Measurements from ENCODE around the gene GPR155.

Gene GPR155

GRCh38 chr2:174454566-174454965 lies 32.3 kb downstream of the GPR155 start:
- Histone ChIP-seq H3K9ac (ENCODE audit: low read depth, low read length, poor library complexity) (no peak overlapping the region), H2BK12ac (ENCODE audit: low read length) (no peak overlapping the region), H4K8ac (ENCODE audit: low read depth, low read length) (peak overlapping the region; percentile 3), H2AFZ (ENCODE audit: low read length) (no peak overlapping the region), H3K18ac (ENCODE audit: low read length) (no peak overlapping the region), H3K4me2 (ENCODE audit: insufficient read depth, low read length, poor library complexity, severe bottlenecking) (no peak overlapping the region), H3K4me3 (ENCODE audit: low read length in 2 of 2) (no peak overlapping the region), H3K79me1 (ENCODE audit: low read depth, low read length) (no peaks in the 10 kb centered on the region), H2BK5ac (ENCODE audit: low read length) (no peak overlapping the region), H3K27me3 (ENCODE audit: control insufficient read depth in 3 of 3, insufficient read depth in 3 of 3, low read depth in 1 of 3, low read length in 3 of 3) (no peaks in the 10 kb centered on the region), H3K23ac (ENCODE audit: low read depth, low read length, poor library complexity) (no peak overlapping the region), H2BK120ac (ENCODE audit: low read depth, low read length) (no peak overlapping the region), H2AK5ac (ENCODE audit: low read depth, low read length) (no peak overlapping the region), H3K9me3 (replicated peaks in 1 of 2; ENCODE audit: control insufficient read depth in 2 of 2, insufficient read depth in 1 of 2, low read depth in 1 of 2, low read length in 2 of 2) (no peaks in the 10 kb centered on the region), H3K27ac (replicated peaks; ENCODE audit: low read length) (no peak overlapping the region), H3K36me3 (replicated peaks in 1 of 2; ENCODE audit: control insufficient read depth in 2 of 2, insufficient read depth in 2 of 2, low read length in 2 of 2) (no peaks in the 10 kb centered on the region), H3K14ac (ENCODE audit: low read length) (no peak overlapping the region), H4K91ac (ENCODE audit: low read depth, low read length, poor library complexity) (no peak overlapping the region), H3K4me1 (ENCODE audit: control insufficient read depth in 2 of 2, insufficient read depth in 1 of 2, low read depth in 1 of 2, low read length in 2 of 2) (peaks cover 0 to 5% of the 10 kb centered on the region in 2 donors), H2BK15ac (ENCODE audit: low read length) (no peak overlapping the region), H3K4ac (ENCODE audit: low read length) (no peak overlapping the region)
- WGBS, 2 donors (ENCODE audit: extremely low coverage in 2 of 2, insufficient read length in 2 of 2, insufficient replicate concordance in 1 of 2): no CpG with 5 or more reads among the region's 2 CpGs
- no peak for DNase-seq (ENCODE audit: low spot score)

- Histone ChIP-seq H2BK12ac (ENCODE audit: low read length) (no peak overlapping the region), H3K14ac (ENCODE audit: low read length) (no peak overlapping the region), H3K27ac (replicated peaks; ENCODE audit: low read length) (no peak overlapping the region), H3K9me3 (replicated peaks in 1 of 2; ENCODE audit: control insufficient read depth in 2 of 2, insufficient read depth in 1 of 2, low read depth in 1 of 2, low read length in 2 of 2) (no peaks in the 10 kb centered on the region), H3K27me3 (ENCODE audit: control insufficient read depth in 3 of 3, insufficient read depth in 3 of 3, low read depth in 1 of 3, low read length in 3 of 3) (no peaks in the 10 kb centered on the region), H2BK120ac (ENCODE audit: low read depth, low read length) (no peak overlapping the region), H4K8ac (ENCODE audit: low read depth, low read length) (no peak overlapping the region), H3K4me1 (ENCODE audit: control insufficient read depth in 2 of 2, insufficient read depth in 1 of 2, low read depth in 1 of 2, low read length in 2 of 2) (peaks cover 0 to 2% of the 10 kb centered on the region in 2 donors), H3K4me3 (ENCODE audit: low read length in 2 of 2) (no peak overlapping the region), H2AK5ac (ENCODE audit: low read depth, low read length) (no peak overlapping the region), H3K9ac (ENCODE audit: low read depth, low read length, poor library complexity) (no peak overlapping the region), H3K79me1 (ENCODE audit: low read depth, low read length) (no peaks in the 10 kb centered on the region), H2AFZ (ENCODE audit: low read length) (no peak overlapping the region), H3K4me2 (ENCODE audit: insufficient read depth, low read length, poor library complexity, severe bottlenecking) (no peak overlapping the region), H3K18ac (ENCODE audit: low read length) (no peak overlapping the region), H3K4ac (ENCODE audit: low read length) (no peak overlapping the region), H3K36me3 (replicated peaks in 1 of 2; ENCODE audit: control insufficient read depth in 2 of 2, insufficient read depth in 2 of 2, low read length in 2 of 2) (no peaks in the 10 kb centered on the region), H3K23ac (ENCODE audit: low read depth, low read length, poor library complexity) (no peak overlapping the region), H2BK5ac (ENCODE audit: low read length) (no peak overlapping the region), H2BK15ac (ENCODE audit: low read length) (no peak overlapping the region), H4K91ac (ENCODE audit: low read depth, low read length, poor library complexity) (no peak overlapping the region)
- WGBS, 2 donors (ENCODE audit: extremely low coverage in 2 of 2, insufficient read length in 2 of 2, insufficient replicate concordance in 1 of 2): no CpG with 5 or more reads among the region's 4 CpGs
- DNase-seq (ENCODE audit: low spot score): no peak
Measured at GRCh38 chr2:174450021-174450816, 36.6 kb downstream of the GPR155 start.

GRCh38 chr2:174449033-174449432 lies 37.8 kb downstream of the GPR155 start:
- H3K79me1 ChIP-seq (ENCODE audit: low read depth, low read length): no peaks in the 10 kb centered on the region
- no peak overlapping the region for H3K4me2 ChIP-seq (ENCODE audit: insufficient read depth, low read length, poor library complexity, severe bottlenecking)
- H2AK5ac ChIP-seq (ENCODE audit: low read depth, low read length): no peak overlapping the region
- no peaks in the 10 kb centered on the region for H3K9me3 ChIP-seq (replicated peaks in 1 of 2; ENCODE audit: control insufficient read depth in 2 of 2, insufficient read depth in 1 of 2, low read depth in 1 of 2, low read length in 2 of 2)
- no peaks in the 10 kb centered on the region for H3K36me3 ChIP-seq (replicated peaks in 1 of 2; ENCODE audit: control insufficient read depth in 2 of 2, insufficient read depth in 2 of 2, low read length in 2 of 2)
- H3K4me1 ChIP-seq (ENCODE audit: control insufficient read depth in 2 of 2, insufficient read depth in 1 of 2, low read depth in 1 of 2, low read length in 2 of 2): no peaks in the 10 kb centered on the region
- DNase-seq (ENCODE audit: low spot score): no peak
- no peak overlapping the region for H3K4ac ChIP-seq (ENCODE audit: low read length)
- no peak overlapping the region for H3K4me3 ChIP-seq (ENCODE audit: low read length in 2 of 2)
- H3K14ac ChIP-seq (ENCODE audit: low read length): no peak overlapping the region
- H3K27ac ChIP-seq (replicated peaks; ENCODE audit: low read length): no peak overlapping the region
- no peak overlapping the region for H3K18ac ChIP-seq (ENCODE audit: low read length)
- no peak overlapping the region for H4K91ac ChIP-seq (ENCODE audit: low read depth, low read length, poor library complexity)
- no peak overlapping the region for H2BK120ac ChIP-seq (ENCODE audit: low read depth, low read length)
- H4K8ac ChIP-seq (ENCODE audit: low read depth, low read length): no peak overlapping the region
- WGBS, 2 donors (ENCODE audit: extremely low coverage in 2 of 2, insufficient read length in 2 of 2, insufficient replicate concordance in 1 of 2): no CpG with 5 or more reads among the region's 2 CpGs
- H2AFZ ChIP-seq (ENCODE audit: low read length): no peak overlapping the region
- H3K9ac ChIP-seq (ENCODE audit: low read depth, low read length, poor library complexity): no peak overlapping the region
- no peak overlapping the region for H2BK5ac ChIP-seq (ENCODE audit: low read length)
- H2BK15ac ChIP-seq (ENCODE audit: low read length): no peak overlapping the region
- H3K27me3 ChIP-seq (ENCODE audit: control insufficient read depth in 3 of 3, insufficient read depth in 3 of 3, low read depth in 1 of 3, low read length in 3 of 3): no peaks in the 10 kb centered on the region
- H2BK12ac ChIP-seq (ENCODE audit: low read length): no peak overlapping the region
- H3K23ac ChIP-seq (ENCODE audit: low read depth, low read length, poor library complexity): no peak overlapping the region

GRCh38 chr2:174446531-174446930 lies 40.3 kb downstream of the GPR155 start:
- no peak overlapping the region for H3K4ac ChIP-seq (ENCODE audit: low read length)
- H3K27me3 ChIP-seq (ENCODE audit: control insufficient read depth in 3 of 3, insufficient read depth in 3 of 3, low read depth in 1 of 3, low read length in 3 of 3): no peaks in the 10 kb centered on the region
- H3K4me3 ChIP-seq (ENCODE audit: low read length in 2 of 2): no peak overlapping the region
- no peak overlapping the region for H3K18ac ChIP-seq (ENCODE audit: low read length)
- no peak overlapping the region for H2AFZ ChIP-seq (ENCODE audit: low read length)
- peaks cover 3% of the 10 kb centered on the region in 2 donors for H3K4me1 ChIP-seq (ENCODE audit: control insufficient read depth in 2 of 2, insufficient read depth in 1 of 2, low read depth in 1 of 2, low read length in 2 of 2)
- H3K36me3 ChIP-seq (replicated peaks in 1 of 2; ENCODE audit: control insufficient read depth in 2 of 2, insufficient read depth in 2 of 2, low read length in 2 of 2): no peaks in the 10 kb centered on the region
- no peak for DNase-seq (ENCODE audit: low spot score)
- H2BK15ac ChIP-seq (ENCODE audit: low read length): no peak overlapping the region
- no peak overlapping the region for H4K8ac ChIP-seq (ENCODE audit: low read depth, low read length)
- no CpG with 5 or more reads among the region's 4 CpGs for WGBS, 2 donors (ENCODE audit: extremely low coverage in 2 of 2, insufficient read length in 2 of 2, insufficient replicate concordance in 1 of 2)
- H3K27ac ChIP-seq (replicated peaks; ENCODE audit: low read length): no peak overlapping the region
- H2BK12ac ChIP-seq (ENCODE audit: low read length): no peak overlapping the region
- no peak overlapping the region for H2BK5ac ChIP-seq (ENCODE audit: low read length)
- no peak overlapping the region for H3K9ac ChIP-seq (ENCODE audit: low read depth, low read length, poor library complexity)
- H3K9me3 ChIP-seq (replicated peaks in 1 of 2; ENCODE audit: control insufficient read depth in 2 of 2, insufficient read depth in 1 of 2, low read depth in 1 of 2, low read length in 2 of 2): no peaks in the 10 kb centered on the region
- no peak overlapping the region for H3K23ac ChIP-seq (ENCODE audit: low read depth, low read length, poor library complexity)
- no peak overlapping the region for H3K14ac ChIP-seq (ENCODE audit: low read length)
- no peak overlapping the region for H3K4me2 ChIP-seq (ENCODE audit: insufficient read depth, low read length, poor library complexity, severe bottlenecking)
- H2AK5ac ChIP-seq (ENCODE audit: low read depth, low read length): no peak overlapping the region
- H3K79me1 ChIP-seq (ENCODE audit: low read depth, low read length): no peaks in the 10 kb centered on the region
- no peak overlapping the region for H4K91ac ChIP-seq (ENCODE audit: low read depth, low read length, poor library complexity)
- H2BK120ac ChIP-seq (ENCODE audit: low read depth, low read length): no peak overlapping the region

All from neuronal stem cell (in vitro differentiated cells).